ENCODE measurements around the gene SAP25. TPM values are rescaled to one million over a fixed set of nuclear protein-coding genes. Genes with fewer than 3 reads are reported as not detected.

SAP25 gene
- 47.4 TPM for total RNA-seq
- under 1 TPM in 1 of 4 donors, not detected in 3; 0.47 TPM for polyA plus RNA-seq

DNA sequence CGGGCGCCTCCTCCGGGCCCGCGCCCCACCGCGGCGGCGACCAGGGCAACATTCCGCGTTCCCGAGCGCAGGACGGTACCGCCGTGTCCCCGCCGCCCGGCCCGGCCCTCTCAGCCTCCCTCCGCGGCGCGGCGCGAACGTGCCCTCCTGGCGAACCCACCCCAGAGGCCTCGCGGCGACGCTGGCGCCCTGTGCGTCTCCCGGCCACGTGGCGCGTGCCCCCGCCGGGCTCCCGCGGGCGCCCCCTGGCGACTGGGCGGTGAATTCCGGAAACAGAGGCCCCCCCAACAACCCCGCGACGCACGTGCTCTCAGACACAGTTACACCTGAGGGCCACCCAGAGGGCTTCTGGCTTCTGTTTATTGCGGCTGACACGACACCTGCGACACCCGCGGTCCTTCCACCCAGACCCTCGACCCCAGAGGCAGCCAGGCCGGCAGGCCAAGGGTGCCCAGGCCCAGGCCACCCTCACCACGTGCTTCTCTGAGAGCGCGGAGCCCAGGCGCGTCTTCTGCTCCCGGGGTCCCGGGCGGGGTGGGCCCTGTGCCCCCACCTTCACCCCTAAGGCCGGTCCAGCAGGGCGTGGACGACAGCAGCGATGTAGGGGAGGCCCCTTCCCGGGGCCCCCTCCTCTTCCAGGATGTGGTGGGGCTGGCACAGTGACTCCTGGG is at the start of gene SAP25:
SAP25 (minus strand) TSS at position 210 of the 671 bp plus-strand sequence; CDS start at position 52, 158 bp downstream.
- peaks cover 0 to 34% (median 15%) of the 10 kb centered on the region in 4 donors for H3K4me1 Mint-ChIP-seq
- Histone ChIP-seq H3K36me3 (ENCODE audit: control insufficient read depth, insufficient read depth, low read length) (peaks cover 47% of the 10 kb centered on the region), H3K4me3 (ENCODE audit: low read depth, low read length) (no peak within 1 kb of the TSS), H3K9me3 (ENCODE audit: control insufficient read depth in 2 of 2, low read length in 2 of 2) (no peaks in the 10 kb centered on the region), H3K4me1 (ENCODE audit: control insufficient read depth, insufficient read depth, low read length, poor library complexity, severe bottlenecking) (peaks cover 30% of the 10 kb centered on the region), H3K27ac (ENCODE audit: insufficient read depth, low read length, poor library complexity, severe bottlenecking) (no peak within 1 kb of the TSS), H3K27me3 (ENCODE audit: control insufficient read depth, insufficient read depth, low read length) (no peaks in the 10 kb centered on the region)
- H3K36me3 Mint-ChIP-seq = peaks cover 10% of the 10 kb centered on the region
- ATAC-seq (ENCODE audit: low read depth in 2 of 2) (no peak), DNase-seq (no peak)
- peaks cover 11% of the 10 kb centered on the region for H3K27me3 Mint-ChIP-seq
- peak within 1 kb of the TSS in 1 of 3 donors; percentile 80 for H3K27ac Mint-ChIP-seq
- H3K4me3 Mint-ChIP-seq = peak within 1 kb of the TSS in 1 of 4 donors; percentile 38
- H3K9me3 Mint-ChIP-seq = no peaks in the 10 kb centered on the region

DNA sequence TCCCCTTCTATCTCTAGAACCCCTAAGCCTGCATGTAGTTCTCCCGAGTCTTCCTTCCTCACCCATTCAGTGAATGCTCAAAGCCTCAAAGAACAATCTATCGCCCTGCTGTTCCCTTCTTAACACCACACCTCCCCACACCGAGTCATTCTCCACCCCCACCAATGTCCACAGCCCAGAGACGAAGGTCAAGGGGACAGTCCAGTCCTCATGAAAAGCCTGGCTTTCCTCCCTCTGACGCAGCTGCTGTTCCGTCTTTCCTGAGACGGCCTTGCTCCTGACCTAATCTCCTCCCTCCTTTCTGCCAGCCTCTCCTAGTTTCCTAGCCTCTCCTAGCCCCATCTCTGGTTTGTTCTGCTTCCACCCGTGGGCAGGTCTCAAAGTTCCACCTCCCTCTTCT is 47.9 kb upstream of the SAP25 start:
- ATAC-seq (ENCODE audit: low read depth in 2 of 2) (no peak), DNase-seq (no peak)
- Histone ChIP-seq H3K27me3 (ENCODE audit: control insufficient read depth, insufficient read depth, low read length) (no peaks in the 10 kb centered on the region), H3K27ac (ENCODE audit: insufficient read depth, low read length, poor library complexity, severe bottlenecking) (no peak overlapping the region), H3K36me3 (ENCODE audit: control insufficient read depth, insufficient read depth, low read length) (no peaks in the 10 kb centered on the region), H3K9me3 (ENCODE audit: control insufficient read depth in 2 of 2, low read length in 2 of 2) (no peaks in the 10 kb centered on the region), H3K4me1 (ENCODE audit: control insufficient read depth, insufficient read depth, low read length, poor library complexity, severe bottlenecking) (peaks cover 4% of the 10 kb centered on the region), H3K4me3 (ENCODE audit: low read depth, low read length) (no peak overlapping the region)
- Mint-ChIP-seq H3K4me1 (peaks cover 0 to 20% (median 11%) of the 10 kb centered on the region in 4 donors), H3K4me3 (peak overlapping the region in 1 of 4 donors; percentile 16), H3K36me3 (peaks cover 11% of the 10 kb centered on the region), H3K27me3 (no peaks in the 10 kb centered on the region), H3K9me3 (no peaks in the 10 kb centered on the region), H3K27ac (peak overlapping the region in 1 of 3 donors; percentile 71)

DNA sequence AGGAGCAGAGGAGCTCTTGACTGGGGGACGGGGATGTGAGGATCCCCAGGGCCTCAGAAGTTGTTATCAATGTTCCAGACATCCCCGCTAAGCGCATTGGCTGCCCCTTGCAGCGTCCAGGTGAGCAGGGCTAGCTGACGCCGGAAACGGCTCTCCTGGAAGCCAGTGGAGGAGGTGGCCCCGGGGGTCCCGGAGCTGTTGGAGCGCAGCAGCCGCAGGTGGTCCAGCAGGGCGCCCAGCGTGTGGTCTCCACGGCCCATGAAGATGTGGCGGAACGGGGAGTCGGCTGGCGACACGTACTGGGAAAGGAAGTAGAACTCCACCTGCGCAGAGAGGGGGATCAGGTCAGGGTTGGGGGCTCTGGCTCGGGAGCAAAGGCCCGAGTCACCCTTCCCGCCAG is 47.1 kb upstream of the SAP25 start:
- Mint-ChIP-seq H3K4me1 (peaks cover 0 to 12% (median 7%) of the 10 kb centered on the region in 4 donors), H3K4me3 (no peak overlapping the region)
- ATAC-seq (ENCODE audit: low read depth in 2 of 2) = no peak

DNA sequence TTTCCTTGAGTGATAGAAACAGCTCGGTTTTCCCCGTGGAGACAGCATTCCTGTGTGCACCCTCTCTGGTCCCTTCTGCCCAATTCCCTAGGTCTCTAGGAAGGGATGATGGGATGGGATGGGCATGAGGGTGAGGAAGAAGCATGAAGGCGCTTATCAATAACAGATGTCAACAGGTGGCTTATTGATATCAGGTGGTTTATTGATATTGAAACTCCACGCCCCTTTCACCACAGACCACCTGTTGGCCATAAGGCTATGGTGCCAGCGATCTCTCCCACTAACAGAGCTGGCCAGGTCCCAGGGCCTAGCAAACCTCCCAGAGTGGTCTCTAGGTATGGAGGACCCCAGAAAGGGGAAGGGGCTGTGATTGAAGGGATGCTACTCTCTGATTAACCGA is 46.5 kb upstream of the SAP25 start:
- peak overlapping the region in 1 of 3 donors; percentile 1 for H3K27ac Mint-ChIP-seq

More for the DNA sequence above, 47.1 kb upstream of the SAP25 start:
- Histone ChIP-seq H3K36me3 (ENCODE audit: control insufficient read depth, insufficient read depth, low read length) (no peaks in the 10 kb centered on the region), H3K27ac (ENCODE audit: insufficient read depth, low read length, poor library complexity, severe bottlenecking) (no peak overlapping the region), H3K4me3 (ENCODE audit: low read depth, low read length) (no peak overlapping the region), H3K27me3 (ENCODE audit: control insufficient read depth, insufficient read depth, low read length) (no peaks in the 10 kb centered on the region), H3K9me3 (ENCODE audit: control insufficient read depth in 2 of 2, low read length in 2 of 2) (no peaks in the 10 kb centered on the region), H3K4me1 (ENCODE audit: control insufficient read depth, insufficient read depth, low read length, poor library complexity, severe bottlenecking) (no peaks in the 10 kb centered on the region)
- Mint-ChIP-seq H3K9me3 (no peaks in the 10 kb centered on the region), H3K36me3 (peaks cover 11% of the 10 kb centered on the region), H3K27me3 (no peaks in the 10 kb centered on the region), H3K27ac (no peak overlapping the region)
- no peak for DNase-seq

DNA sequence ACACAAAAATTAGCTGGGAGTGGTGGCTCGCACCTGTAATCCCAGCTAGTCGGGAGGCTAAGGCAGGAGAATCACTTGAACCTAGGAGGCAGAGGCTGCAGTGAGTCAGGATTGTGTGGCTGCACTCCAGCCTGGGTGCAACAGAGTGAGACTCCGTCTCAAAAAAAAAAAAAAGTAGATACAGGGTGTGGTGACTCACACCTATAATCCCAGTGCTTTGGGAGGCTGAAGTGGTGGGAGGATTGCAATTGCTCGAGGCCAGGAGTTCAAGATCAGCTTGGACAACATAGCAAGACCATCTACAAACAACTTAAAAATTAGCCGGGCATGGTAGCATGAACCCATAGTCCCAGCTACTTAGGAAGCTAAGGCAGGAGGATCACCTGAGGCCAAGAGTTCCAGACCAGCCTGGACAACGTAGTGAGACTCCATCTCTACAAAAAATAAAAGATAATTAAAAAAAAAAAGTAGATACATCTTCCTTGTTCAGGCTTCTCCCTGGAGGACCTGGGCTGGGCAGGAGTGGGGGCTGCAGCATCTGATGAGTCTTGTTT is 40.7 kb upstream of the SAP25 start:
- Histone ChIP-seq H3K4me1 (ENCODE audit: control insufficient read depth, insufficient read depth, low read length, poor library complexity, severe bottlenecking) (peaks cover 23% of the 10 kb centered on the region), H3K27ac (ENCODE audit: insufficient read depth, low read length, poor library complexity, severe bottlenecking) (no peak overlapping the region), H3K9me3 (ENCODE audit: control insufficient read depth in 2 of 2, low read length in 2 of 2) (no peaks in the 10 kb centered on the region), H3K36me3 (ENCODE audit: control insufficient read depth, insufficient read depth, low read length) (no peaks in the 10 kb centered on the region), H3K27me3 (ENCODE audit: control insufficient read depth, insufficient read depth, low read length) (no peaks in the 10 kb centered on the region), H3K4me3 (ENCODE audit: low read depth, low read length) (no peak overlapping the region)
- Mint-ChIP-seq H3K27ac (peak overlapping the region in 2 of 3 donors; percentile 48 to 65), H3K4me3 (peak overlapping the region in 2 of 4 donors; percentile 90 to 91), H3K27me3 (peaks cover 4% of the 10 kb centered on the region), H3K4me1 (peaks cover 10 to 30% (median 18%) of the 10 kb centered on the region in 4 donors), H3K9me3 (no peaks in the 10 kb centered on the region), H3K36me3 (peaks cover 7% of the 10 kb centered on the region)
- DNase-seq (no peak), ATAC-seq (ENCODE audit: low read depth in 2 of 2) (no peak)

More for the DNA sequence above, 46.5 kb upstream of the SAP25 start:
- H3K36me3 ChIP-seq (ENCODE audit: control insufficient read depth, insufficient read depth, low read length) = no peaks in the 10 kb centered on the region
- H3K9me3 ChIP-seq (ENCODE audit: control insufficient read depth in 2 of 2, low read length in 2 of 2) = no peaks in the 10 kb centered on the region
- H3K27me3 Mint-ChIP-seq = no peaks in the 10 kb centered on the region
- H3K36me3 Mint-ChIP-seq = peaks cover 13% of the 10 kb centered on the region
- no peak overlapping the region for H3K4me3 ChIP-seq (ENCODE audit: low read depth, low read length)
- ATAC-seq (ENCODE audit: low read depth in 2 of 2) (no peak), DNase-seq (no peak)
- H3K27me3 ChIP-seq (ENCODE audit: control insufficient read depth, insufficient read depth, low read length) = no peaks in the 10 kb centered on the region
- no peaks in the 10 kb centered on the region for H3K4me1 ChIP-seq (ENCODE audit: control insufficient read depth, insufficient read depth, low read length, poor library complexity, severe bottlenecking)
- H3K4me1 Mint-ChIP-seq = peaks cover 0 to 10% (median 6%) of the 10 kb centered on the region in 4 donors
- H3K4me3 Mint-ChIP-seq = no peak overlapping the region
- H3K27ac ChIP-seq (ENCODE audit: insufficient read depth, low read length, poor library complexity, severe bottlenecking) = no peak overlapping the region
- H3K9me3 Mint-ChIP-seq = no peaks in the 10 kb centered on the region

DNA sequence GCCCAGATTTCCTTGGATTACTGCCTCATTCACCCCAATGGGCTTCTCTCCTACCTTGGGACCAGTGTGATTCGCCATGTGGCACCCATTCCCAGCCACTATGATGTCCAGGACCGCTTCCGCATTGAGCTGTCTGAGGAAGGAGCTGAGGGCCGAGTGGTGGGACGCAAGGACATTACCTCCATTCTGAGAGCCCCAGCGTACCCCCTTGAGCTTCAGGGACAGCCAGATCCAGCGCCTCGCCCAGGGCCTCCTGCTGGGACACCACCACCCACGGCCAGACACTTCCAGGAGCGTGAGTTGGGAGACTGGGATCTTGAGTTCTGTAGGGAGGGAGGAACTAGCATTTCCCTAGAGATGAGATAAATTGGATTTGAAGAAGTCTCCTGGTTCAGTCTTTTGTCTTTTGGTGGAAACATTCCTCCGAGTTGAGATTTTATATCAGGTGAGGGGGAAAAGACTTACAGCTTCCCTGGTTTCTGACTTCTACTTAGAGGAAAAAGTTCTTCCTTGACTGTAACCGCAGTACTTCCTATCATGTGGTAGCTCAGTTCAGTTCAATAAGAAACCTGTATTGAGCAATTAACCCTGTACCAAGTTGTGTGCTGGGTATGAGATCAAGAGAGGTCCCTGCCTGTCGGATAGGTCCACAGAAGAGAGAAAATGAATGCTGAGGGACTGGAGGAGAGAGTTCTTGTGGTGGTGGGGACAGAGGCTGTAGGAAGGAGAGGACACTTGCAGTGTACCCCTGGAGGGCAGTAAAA is 39.9 kb upstream of the SAP25 start:
- Histone ChIP-seq H3K27ac (ENCODE audit: insufficient read depth, low read length, poor library complexity, severe bottlenecking) (no peak overlapping the region), H3K4me1 (ENCODE audit: control insufficient read depth, insufficient read depth, low read length, poor library complexity, severe bottlenecking) (peaks cover 23% of the 10 kb centered on the region), H3K27me3 (ENCODE audit: control insufficient read depth, insufficient read depth, low read length) (no peaks in the 10 kb centered on the region), H3K4me3 (ENCODE audit: low read depth, low read length) (peak overlapping the region; percentile 62), H3K36me3 (ENCODE audit: control insufficient read depth, insufficient read depth, low read length) (no peaks in the 10 kb centered on the region), H3K9me3 (ENCODE audit: control insufficient read depth in 2 of 2, low read length in 2 of 2) (no peaks in the 10 kb centered on the region)
- Mint-ChIP-seq H3K4me1 (peaks cover 10 to 30% (median 18%) of the 10 kb centered on the region in 4 donors), H3K27ac (peak overlapping the region; percentile 17 to 78 (median 65)), H3K4me3 (peak overlapping the region; percentile 87 to 92 (median 90)), H3K36me3 (peaks cover 7% of the 10 kb centered on the region), H3K27me3 (peaks cover 4% of the 10 kb centered on the region), H3K9me3 (no peaks in the 10 kb centered on the region)
- ATAC-seq (ENCODE audit: low read depth in 2 of 2) (no peak), DNase-seq (no peak)

DNA sequence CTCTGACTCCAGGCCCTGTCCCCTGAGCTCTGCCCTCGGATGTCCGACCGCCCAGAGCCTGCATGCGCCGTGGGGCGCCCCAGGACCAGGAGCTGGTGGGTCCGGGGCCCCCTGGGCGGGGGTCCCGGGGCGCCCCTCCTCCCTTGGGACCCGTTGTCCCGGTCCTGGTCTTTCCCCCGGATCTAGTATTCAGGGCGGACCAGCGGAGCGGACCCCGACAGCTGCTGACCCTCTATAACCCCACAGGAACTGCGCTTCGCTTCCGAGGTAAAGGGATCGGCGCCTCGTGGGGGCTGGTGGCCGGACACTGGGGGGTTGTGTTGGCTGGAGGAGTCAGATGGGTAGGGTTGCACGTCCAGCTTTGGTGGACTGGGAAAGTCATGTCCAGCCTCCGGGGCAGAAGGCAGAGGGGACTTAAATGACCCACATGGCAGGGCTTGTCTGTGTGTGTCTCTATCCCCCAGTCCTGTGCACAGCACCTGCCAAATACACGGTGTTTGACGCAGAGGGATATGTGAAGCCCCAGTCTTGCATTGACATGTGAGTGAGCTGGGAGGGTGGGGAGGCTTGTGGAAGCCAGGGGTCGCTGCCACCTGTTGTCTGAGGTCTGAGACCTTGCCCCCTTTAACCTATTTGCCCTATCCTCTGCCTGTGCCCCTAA is 39.2 kb upstream of the SAP25 start:
- ATAC-seq (ENCODE audit: low read depth in 2 of 2) (no peak), DNase-seq (peak in 2 of 3 donors; percentile 32 to 46)
- Histone ChIP-seq H3K27ac (ENCODE audit: insufficient read depth, low read length, poor library complexity, severe bottlenecking) (peak overlapping the region; percentile 95), H3K9me3 (ENCODE audit: control insufficient read depth in 2 of 2, low read length in 2 of 2) (no peaks in the 10 kb centered on the region), H3K27me3 (ENCODE audit: control insufficient read depth, insufficient read depth, low read length) (no peaks in the 10 kb centered on the region), H3K36me3 (ENCODE audit: control insufficient read depth, insufficient read depth, low read length) (no peaks in the 10 kb centered on the region), H3K4me3 (ENCODE audit: low read depth, low read length) (peak overlapping the region; percentile 54), H3K4me1 (ENCODE audit: control insufficient read depth, insufficient read depth, low read length, poor library complexity, severe bottlenecking) (peaks cover 23% of the 10 kb centered on the region)
- no peaks in the 10 kb centered on the region for H3K9me3 Mint-ChIP-seq
- H3K4me3 Mint-ChIP-seq = peak overlapping the region; percentile 87 to 96 (median 91)
- H3K36me3 Mint-ChIP-seq = peaks cover 7% of the 10 kb centered on the region
- peaks cover 10 to 30% (median 18%) of the 10 kb centered on the region in 4 donors for H3K4me1 Mint-ChIP-seq
- H3K27ac Mint-ChIP-seq = peak overlapping the region in 2 of 3 donors; percentile 78 to 99
- peaks cover 9% of the 10 kb centered on the region for H3K27me3 Mint-ChIP-seq

Data from CD4-positive, CD25-positive, alpha-beta regulatory T cell (primary cell).